Measurements from ENCODE around the gene LIPC.

Gene LIPC

GRCh38 chr15:58489289-58490085 is 57.7 kb downstream of the LIPC start:
- DNase-seq (ENCODE audit: extremely low read depth, low read depth), result no peak
- TF ChIP-seq, protein P1, sequence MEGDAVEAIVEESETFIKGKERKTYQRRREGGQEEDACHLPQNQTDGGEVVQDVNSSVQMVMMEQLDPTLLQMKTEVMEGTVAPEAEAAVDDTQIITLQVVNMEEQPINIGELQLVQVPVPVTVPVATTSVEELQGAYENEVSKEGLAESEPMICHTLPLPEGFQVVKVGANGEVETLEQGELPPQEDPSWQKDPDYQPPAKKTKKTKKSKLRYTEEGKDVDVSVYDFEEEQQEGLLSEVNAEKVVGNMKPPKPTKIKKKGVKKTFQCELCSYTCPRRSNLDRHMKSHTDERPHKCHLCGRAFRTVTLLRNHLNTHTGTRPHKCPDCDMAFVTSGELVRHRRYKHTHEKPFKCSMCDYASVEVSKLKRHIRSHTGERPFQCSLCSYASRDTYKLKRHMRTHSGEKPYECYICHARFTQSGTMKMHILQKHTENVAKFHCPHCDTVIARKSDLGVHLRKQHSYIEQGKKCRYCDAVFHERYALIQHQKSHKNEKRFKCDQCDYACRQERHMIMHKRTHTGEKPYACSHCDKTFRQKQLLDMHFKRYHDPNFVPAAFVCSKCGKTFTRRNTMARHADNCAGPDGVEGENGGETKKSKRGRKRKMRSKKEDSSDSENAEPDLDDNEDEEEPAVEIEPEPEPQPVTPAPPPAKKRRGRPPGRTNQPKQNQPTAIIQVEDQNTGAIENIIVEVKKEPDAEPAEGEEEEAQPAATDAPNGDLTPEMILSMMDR (IDR thresholded peaks at IDR 0.05; ENCODE audit: low read depth, low read length), result no peak

- TF ChIP-seq, protein P1 (IDR thresholded peaks at IDR 0.05; ENCODE audit: low read depth, low read length), result no peak
- no peak for DNase-seq (ENCODE audit: extremely low read depth, low read depth)
Observed at GRCh38 chr15:58490086-58490887, 58.5 kb downstream of the LIPC start.

DNA sequence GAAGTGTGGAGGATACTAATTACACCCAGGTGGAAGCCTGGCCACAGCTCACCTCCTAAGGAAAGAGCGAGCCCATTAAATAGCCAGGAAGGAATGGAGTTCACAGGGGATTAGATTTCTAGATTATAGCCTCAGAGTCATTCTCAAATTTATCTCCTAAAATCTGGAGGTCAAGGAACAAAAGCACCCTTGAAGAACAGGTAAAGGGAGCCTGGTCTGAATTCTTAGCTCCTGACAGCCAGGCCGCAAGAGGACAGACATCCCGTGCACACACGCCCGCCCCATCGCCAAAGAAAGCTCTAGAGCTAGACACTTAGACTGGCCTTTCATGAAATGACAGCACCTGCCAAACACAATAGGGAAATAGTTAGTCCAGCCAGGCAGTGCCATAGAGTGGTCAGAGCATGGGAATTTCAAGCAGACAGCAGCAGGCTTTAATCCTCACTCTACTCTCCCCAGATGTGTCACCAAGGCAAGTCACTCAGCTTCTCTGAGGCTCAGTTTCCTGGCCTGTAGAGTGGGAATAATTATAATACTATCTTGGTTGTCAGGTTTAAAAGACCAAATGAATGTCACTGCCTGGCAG is 59.2 kb downstream of the LIPC start:
- DNase-seq (ENCODE audit: extremely low read depth, low read depth), result no peak
- TF ChIP-seq, protein P1 (IDR thresholded peaks at IDR 0.05; ENCODE audit: low read depth, low read length), result no peak

DNA sequence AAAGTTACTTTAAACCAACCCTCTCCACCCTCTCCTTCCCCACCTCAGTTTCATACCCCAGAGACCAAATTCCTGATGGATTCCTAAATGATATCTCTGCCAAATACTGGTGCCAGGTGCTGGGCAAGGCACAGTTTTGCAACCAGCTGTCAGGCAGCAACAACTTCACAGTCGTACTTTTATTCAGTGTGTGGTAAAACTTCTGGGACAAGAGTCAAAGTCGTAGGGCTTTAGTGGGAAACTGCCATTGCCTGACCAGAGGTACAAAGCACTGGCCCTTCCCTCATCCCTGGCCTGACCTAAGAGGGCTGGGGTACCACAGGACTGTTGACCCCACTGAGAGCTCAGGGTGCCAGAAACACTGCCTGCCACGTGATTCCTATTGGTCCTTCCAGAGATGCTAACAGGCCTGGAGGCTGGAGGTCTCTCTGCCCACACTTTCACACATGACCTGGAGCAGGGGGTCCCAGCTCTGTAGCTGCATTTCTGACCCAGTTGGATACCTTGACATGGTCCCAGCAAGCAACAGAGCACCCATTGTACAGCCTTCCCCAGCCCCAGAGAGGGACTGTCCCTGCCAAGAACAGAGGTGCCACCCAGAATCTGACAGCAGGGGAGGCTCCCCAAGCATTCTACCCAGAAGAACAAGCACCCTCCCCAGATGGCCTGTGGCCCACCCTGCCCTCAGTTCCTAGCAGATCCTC is 59.9 kb downstream of the LIPC start:
- no peak for DNase-seq (ENCODE audit: extremely low read depth, low read depth)
- TF ChIP-seq, protein P1 (IDR thresholded peaks at IDR 0.05; ENCODE audit: low read depth, low read length), result no peak

DNA sequence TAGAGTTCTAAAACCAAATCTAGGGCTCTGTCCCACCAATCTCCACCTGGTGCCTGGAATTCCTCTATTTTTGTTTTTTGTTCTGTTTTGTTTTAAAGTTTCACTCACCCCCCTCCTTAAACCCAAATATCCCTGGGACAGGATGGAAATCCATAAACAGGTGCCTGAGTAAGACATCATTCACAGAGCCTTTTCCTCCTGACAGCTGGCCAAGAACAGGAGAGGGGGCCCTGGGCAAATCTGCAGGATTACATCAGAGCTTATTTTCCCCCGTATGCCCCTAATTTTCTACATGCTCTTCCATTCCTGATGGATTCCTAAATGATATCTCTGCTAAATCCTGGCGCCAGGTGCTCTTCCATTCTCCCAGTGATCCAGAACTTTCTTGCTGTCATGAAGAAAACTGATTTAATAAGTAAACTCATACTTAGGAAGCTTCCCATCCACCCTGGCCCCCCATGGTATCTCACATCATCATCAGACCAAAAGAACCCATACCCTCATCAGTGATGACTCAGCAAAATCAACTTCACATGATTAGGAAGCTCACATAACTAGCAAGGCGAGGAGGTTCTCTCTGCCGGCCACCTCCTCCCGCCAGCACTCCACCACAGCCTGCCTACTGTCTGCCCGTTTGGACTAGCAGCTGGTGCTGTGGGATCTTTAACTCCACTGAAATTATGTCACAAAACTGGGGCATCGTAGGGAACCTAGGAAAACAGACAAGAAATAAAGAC is 61.0 kb downstream of the LIPC start:
- no peak for DNase-seq (ENCODE audit: extremely low read depth, low read depth)
- TF ChIP-seq, protein P1 (IDR thresholded peaks at IDR 0.05; ENCODE audit: low read depth, low read length), result no peak

GRCh38 chr15:58494567-58494966 is 62.8 kb downstream of the LIPC start:
- TF ChIP-seq, protein P1 (IDR thresholded peaks at IDR 0.05; ENCODE audit: low read depth, low read length), result no peak
- DNase-seq (ENCODE audit: extremely low read depth, low read depth), result no peak
